Colonic mucosa (tissue), 4 donors: ENCODE results near the gene CELA1. TPM values are rescaled to one million over a fixed set of nuclear protein-coding genes. Genes with fewer than 3 reads are reported as not detected.

ENCODE experiments used
- DNase-seq: peaks from one replicate; pipeline ENCODE4 v3.0.0-alpha.2; 2020
- H3K27ac ChIP-seq: fragments of 200-600 bp; one replicate; pipeline ENCODE4 v1.8.0; 2021
- H3K27me3 ChIP-seq: fragments of 200-600 bp; one replicate; pipeline ENCODE4 v1.8.0; 2021
- H3K36me3 ChIP-seq: fragments of 200-600 bp; one replicate; pipeline ENCODE4 v1.8.0; 2021
- H3K4me1 ChIP-seq: fragments of 200-600 bp; one replicate; pipeline ENCODE4 v1.8.0; 2021; ENCODE audit warnings: mild to moderate bottlenecking
- H3K4me3 ChIP-seq: fragments of 200-600 bp; one replicate; pipeline ENCODE4 v1.8.0; 2021
- H3K9ac ChIP-seq, 2 donors: one replicate each; pipeline ENCODE4 v1.7.0; 2013; ENCODE audit warnings: control low read depth in 2 of 2, low read depth in 2 of 2, low read length in 2 of 2
- H3K9me3 ChIP-seq: fragments of 200-600 bp; one replicate; pipeline ENCODE4 v1.8.0; 2021
- CTCF ChIP-seq: fragments of 200-600 bp; IDR thresholded peaks from one replicate; pipeline ENCODE4 v1.8.0; 2022; ENCODE audit warnings: antibody characterized with exemption, mild to moderate bottlenecking
- intact Hi-C: fragments of 100-400 bp; cut with DNase I; formaldehyde crosslinking; loops from one replicate; pipeline ENCODE4 v1.14.1; 2022
- total RNA-seq, 2 donors: library from RNA; stranded (reverse); fragmentation: NEBNext Ultra II Directional in 1 of 2; extraction: Animal tissue kit (Norgen Biotek cat#: 25700) in 1 of 2; gene quantifications; one replicate each; pipeline ENCODE4 v1.2.1, GENCODE V29; 2021
- donor health status: healthy.
- donor health status: DM: no; HTN: no; CAD: no.
- donor health status: DM: no; HTN: no; CAD: no.

CELA1 gene
- total RNA-seq, 2 donors from 2014 or later, result not detected

GRCh38 chr12:51324953-51325352, 21.5 kb downstream of the CELA1 start:
- TF ChIP-seq CTCF, result no peak
- H3K9ac ChIP-seq, result no peak overlapping the region
- no peaks in the 10 kb centered on the region for H3K27me3 ChIP-seq
- no peak overlapping the region for H3K4me3 ChIP-seq
- intact Hi-C loops, result no loop called here
- H3K27ac ChIP-seq, result no peak overlapping the region
- no peaks in the 10 kb centered on the region for H3K9me3 ChIP-seq
- H3K36me3 ChIP-seq, result no peaks in the 10 kb centered on the region
- H3K4me1 ChIP-seq, result no peaks in the 10 kb centered on the region
- no peak for DNase-seq

DNA sequence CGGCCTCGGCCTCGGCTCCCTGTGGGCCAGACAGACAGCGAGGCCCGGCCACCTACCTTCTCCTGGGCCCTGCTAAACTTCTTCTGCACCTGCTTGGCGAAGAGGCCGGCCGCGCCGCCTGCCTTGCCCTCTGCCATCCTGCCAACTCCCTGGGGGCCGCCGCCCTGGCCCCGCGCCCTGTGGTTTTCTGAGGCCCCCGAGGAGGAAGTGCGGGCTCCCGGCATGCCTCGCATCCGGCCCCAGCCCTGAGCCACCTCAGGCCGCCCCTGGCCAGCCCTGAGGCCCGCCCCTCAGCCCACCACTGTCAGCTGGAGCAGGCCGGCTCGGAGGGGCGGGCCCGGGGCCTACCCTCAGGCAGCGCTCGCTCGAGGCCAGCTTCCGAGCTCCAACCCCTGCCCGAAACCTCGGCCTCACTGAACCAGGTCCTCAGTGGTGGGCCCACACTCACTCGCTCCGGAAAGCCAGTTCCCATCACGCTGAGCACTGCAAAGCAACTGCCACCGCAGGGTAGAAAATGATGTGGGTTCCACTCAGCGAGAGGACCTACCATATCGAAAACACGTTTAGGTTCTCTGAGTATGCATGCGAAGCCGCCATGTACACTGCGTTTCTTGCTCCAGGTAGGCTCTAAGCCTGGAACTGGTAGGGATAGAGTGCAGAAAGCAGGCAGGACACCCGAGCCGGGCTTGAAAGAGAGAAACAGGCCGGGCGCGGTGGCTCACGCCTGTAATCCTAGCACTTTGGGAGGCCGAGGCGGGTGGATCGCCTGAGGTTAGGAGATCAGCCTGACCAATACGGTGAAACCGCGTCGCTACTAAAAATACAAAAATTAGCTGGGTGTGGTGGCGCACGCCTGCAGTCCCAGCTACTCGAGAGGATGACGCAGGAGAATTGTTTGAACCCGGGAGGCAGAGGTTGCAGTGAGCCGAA, 22.2 kb downstream of the CELA1 start, which contains the start of gene BIN2:
TSS of gene BIN2 (minus strand) at position 209 of the 930 bp plus-strand sequence. CDS start at position 137, 72 bp downstream.
- H3K4me1 ChIP-seq, result no peaks in the 10 kb centered on the region
- H3K4me3 ChIP-seq, result peak within 1 kb of the TSS; percentile 31
- TF ChIP-seq CTCF, result no peak
- no peak for DNase-seq
- peak within 1 kb of the TSS; percentile 48 to 57 for H3K9ac ChIP-seq
- intact Hi-C loops, result no loop called here
- H3K27ac ChIP-seq, result peak within 1 kb of the TSS; percentile 75
- no peaks in the 10 kb centered on the region for H3K9me3 ChIP-seq
- no peaks in the 10 kb centered on the region for H3K27me3 ChIP-seq
- no peaks in the 10 kb centered on the region for H3K36me3 ChIP-seq

- Histone ChIP-seq H3K9ac (peak overlapping the region; percentile 48 to 57), H3K27me3 (no peaks in the 10 kb centered on the region), H3K4me1 (no peaks in the 10 kb centered on the region), H3K27ac (peak overlapping the region; percentile 75), H3K4me3 (peak overlapping the region; percentile 31), H3K36me3 (no peaks in the 10 kb centered on the region), H3K9me3 (no peaks in the 10 kb centered on the region)
- intact Hi-C loops, result no loop called here
- TF ChIP-seq CTCF, result no peak
- DNase-seq, result no peak
These were observed 23.0 kb downstream of the CELA1 start for GRCh38 chr12:51323317-51323960.

GRCh38 chr12:51322452-51322851, 24.0 kb downstream of the CELA1 start:
- peak overlapping the region; percentile 75 for H3K27ac ChIP-seq
- no peaks in the 10 kb centered on the region for H3K27me3 ChIP-seq
- intact Hi-C loops, result no loop called here
- no peak for DNase-seq
- H3K36me3 ChIP-seq, result no peaks in the 10 kb centered on the region
- no peak for TF ChIP-seq CTCF
- H3K9ac ChIP-seq, result no peak overlapping the region
- H3K9me3 ChIP-seq, result no peaks in the 10 kb centered on the region
- H3K4me1 ChIP-seq, result no peaks in the 10 kb centered on the region
- no peak overlapping the region for H3K4me3 ChIP-seq

DNA sequence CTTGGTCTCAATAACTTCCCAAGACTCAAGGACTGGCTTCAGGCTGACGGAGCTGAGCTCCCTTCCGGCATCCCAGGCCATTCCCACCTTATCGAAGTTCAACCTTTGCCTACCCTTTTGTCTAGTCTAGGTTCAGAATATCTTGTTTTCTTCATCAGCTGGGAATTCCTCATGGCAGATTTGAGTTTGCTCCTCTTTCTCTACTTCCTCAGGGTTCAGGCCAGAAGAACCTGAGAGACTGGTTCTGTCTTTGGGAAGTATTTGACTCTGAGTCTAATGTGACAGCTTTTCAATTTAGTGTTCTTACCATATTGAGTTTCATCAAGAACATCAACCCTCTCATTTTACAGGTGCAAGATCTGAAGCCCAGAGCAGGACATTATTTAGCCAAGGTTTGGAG, 24.6 kb downstream of the CELA1 start:
- H3K9me3 ChIP-seq, result no peaks in the 10 kb centered on the region
- no peaks in the 10 kb centered on the region for H3K4me1 ChIP-seq
- no peak overlapping the region for H3K4me3 ChIP-seq
- intact Hi-C loops, result no loop called here
- DNase-seq, result no peak
- H3K27me3 ChIP-seq, result no peaks in the 10 kb centered on the region
- H3K36me3 ChIP-seq, result no peaks in the 10 kb centered on the region
- H3K27ac ChIP-seq, result no peak overlapping the region
- no peak overlapping the region for H3K9ac ChIP-seq
- no peak for TF ChIP-seq CTCF
